GM10847 (cell line): ENCODE data around the gene GALNT9.

ENCODE experiments used
- POLR2A ChIP-seq: IDR thresholded peaks from 2 replicates; pipeline ENCODE4 v1.6.1; 2011; ENCODE audit not compliant: insufficient read length; ENCODE audit errors: extremely low read depth

GALNT9 gene

GRCh38 chr12:132302466-132303358 is 26.7 kb downstream of the GALNT9 start:
- no peak for TF ChIP-seq POLR2A

- no peak for TF ChIP-seq POLR2A
Observed at GRCh38 chr12:132300789-132301722, 28.3 kb downstream of the GALNT9 start.

GRCh38 chr12:132296063-132296462 is 33.3 kb downstream of the GALNT9 start:
- TF ChIP-seq POLR2A: no peak

- no peak for TF ChIP-seq POLR2A
Observed at GRCh38 chr12:132295101-132295526, 34.3 kb downstream of the GALNT9 start.

- TF ChIP-seq POLR2A: no peak
Observed at GRCh38 chr12:132294121-132295034, 35.0 kb downstream of the GALNT9 start.

- TF ChIP-seq POLR2A: no peak
Observed at GRCh38 chr12:132292328-132293319, 36.8 kb downstream of the GALNT9 start.

- no peak for TF ChIP-seq POLR2A
Observed at GRCh38 chr12:132291402-132292175, 37.8 kb downstream of the GALNT9 start.

- TF ChIP-seq POLR2A: no peak
Observed at GRCh38 chr12:132290203-132290540, 39.2 kb downstream of the GALNT9 start.

- no peak for TF ChIP-seq POLR2A
Observed at GRCh38 chr12:132289356-132290202, 39.8 kb downstream of the GALNT9 start.

- no peak for TF ChIP-seq POLR2A
Observed at GRCh38 chr12:132288516-132289215, 40.7 kb downstream of the GALNT9 start.

- no peak for TF ChIP-seq POLR2A
Observed at GRCh38 chr12:132287391-132288238, 41.8 kb downstream of the GALNT9 start.
